Limb (tissue), 2 donors: ENCODE results near the gene NKTR.
"Not testable (repeated sequence)": the region's sequence is repeated elsewhere in the genome, so short reads cannot be mapped to it uniquely, and the experiment has no call there.

Experiments used
- DNase-seq, 2 donors: peaks; one replicate each; pipeline ENCODE4 v3.0.0-alpha.2; 2016; ENCODE audit errors: extremely low spot score in 2 of 2

NKTR gene

GRCh38 chr3:42595682-42596081 lies 4.8 kb upstream of the NKTR start:
- no peak for DNase-seq

- not testable (repeated sequence) for DNase-seq
Measured at GRCh38 chr3:42597098-42597497, 3.4 kb upstream of the NKTR start.

GRCh38 chr3:42600958-42601675 lies 631 bp downstream of the NKTR start:
- DNase-seq = peak in 1 of 2 donors; percentile 64

DNA sequence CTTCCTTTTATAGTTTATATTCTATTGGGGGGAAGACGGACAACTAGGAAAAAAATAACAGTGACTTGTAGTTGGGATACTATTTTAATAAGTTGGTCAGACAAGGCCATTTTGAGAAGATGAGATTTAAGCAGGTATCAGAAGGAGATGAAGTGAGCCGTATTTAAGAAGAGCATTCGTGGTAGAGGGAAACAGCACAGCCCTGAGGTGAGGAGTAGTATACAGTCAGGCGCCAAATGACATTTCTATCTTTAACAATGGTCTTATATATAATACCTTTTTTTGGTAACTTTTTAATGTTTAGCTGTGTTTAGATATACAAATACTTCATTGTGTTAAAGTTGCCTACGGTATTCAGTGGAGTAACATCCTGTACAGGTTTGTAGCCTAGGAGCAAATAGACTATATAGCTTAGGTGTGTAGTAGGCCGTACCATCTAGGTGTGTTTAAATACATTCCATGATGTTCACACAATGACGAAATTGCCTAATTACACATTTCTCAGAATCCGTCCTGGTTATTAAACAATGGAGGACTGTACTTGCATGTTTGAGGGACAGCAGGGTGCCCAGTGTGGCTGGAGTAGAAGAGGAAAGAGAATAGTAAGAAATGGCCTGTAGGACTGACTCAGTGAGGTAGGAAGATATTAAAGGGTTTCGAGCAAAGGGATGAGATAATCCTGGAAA lies 1.6 kb downstream of the NKTR start:
- no peak for DNase-seq

DNA sequence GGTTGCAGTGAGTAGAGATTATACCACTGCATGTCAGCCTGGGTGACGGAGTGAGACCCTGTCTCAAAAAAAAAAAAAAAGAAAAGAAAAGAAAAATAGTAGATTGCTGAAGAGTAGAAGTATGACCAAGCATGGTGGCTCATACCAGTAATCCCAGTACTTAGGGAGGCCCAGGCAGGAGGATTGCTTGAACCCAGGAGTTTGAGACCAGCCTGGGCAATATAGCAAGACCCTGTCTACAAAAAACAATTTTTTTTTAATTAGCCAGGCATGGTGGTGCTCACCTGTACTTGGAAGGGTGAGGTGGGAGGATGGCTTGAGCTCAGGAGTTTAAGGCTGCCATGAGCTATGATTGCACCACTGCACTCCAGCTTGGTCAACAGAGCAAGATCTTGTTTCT lies 2.5 kb downstream of the NKTR start:
- DNase-seq = no peak

DNA sequence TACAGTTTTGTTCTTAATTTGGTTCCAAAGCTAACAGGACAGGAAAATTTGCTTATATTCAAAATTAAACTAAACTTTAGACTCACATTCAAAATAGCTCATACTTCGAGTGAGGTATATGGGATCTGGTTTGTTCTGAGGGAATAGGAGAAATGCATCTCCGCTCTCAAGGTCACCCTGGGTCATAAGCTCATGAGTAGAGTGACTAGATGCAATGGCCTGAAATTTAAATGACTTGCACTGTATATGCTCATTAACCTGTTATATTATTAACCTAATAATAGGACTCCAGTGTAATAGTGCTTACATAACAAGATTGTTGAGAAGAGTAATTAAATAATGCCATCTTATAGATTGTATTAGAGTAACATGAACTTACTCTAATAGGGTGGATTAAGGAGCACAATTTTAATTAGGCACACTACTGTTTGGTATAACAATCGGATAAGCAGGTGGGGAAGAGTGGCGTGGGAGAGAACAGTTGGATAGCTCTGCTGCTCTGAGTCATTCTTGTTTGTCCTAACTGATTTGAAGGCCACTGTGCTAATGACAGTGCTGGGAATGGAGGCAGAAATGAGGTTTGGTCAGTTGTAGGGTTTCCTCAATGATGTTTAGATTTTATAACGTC lies 5.2 kb downstream of the NKTR start:
- DNase-seq = no peak

DNA sequence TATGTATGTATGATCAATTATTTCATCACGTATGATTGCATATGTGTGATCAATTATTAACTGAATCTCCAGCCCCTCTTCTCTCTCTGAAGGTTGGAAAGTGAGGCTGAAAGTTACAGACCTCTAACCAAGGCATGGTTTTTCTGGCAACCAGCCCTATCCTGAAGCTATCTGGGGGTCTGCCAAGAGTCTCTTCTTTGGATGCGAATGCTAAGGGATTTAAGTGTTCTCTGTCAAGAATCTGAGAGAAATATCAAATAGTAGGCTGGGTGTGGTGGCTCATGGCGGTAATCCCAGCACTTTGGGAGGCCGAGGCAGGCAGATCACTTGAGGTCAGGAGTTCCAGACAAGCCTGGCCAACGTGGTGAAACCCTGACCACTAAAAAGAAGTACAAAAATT lies 8.1 kb downstream of the NKTR start:
- DNase-seq = peak in 1 of 2 donors; percentile 41

DNA sequence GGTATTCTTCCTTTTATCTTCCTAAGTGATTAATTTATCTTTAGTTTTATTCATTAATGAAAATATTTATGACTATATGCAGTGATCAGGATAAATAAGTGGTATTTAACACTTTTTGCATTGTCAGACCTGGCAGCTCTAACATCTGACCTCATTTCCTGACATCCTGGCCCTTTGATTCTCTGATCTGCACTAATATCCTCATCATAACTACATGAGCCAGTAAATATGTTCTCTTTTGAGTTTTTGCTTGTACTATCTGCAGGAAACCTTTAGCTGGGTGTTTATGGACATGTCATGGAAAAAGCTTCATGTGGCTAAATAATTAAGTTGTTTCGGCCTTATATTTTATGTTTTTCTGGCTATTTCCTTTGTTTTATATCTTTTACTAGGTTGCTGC lies 10.5 kb downstream of the NKTR start:
- no peak for DNase-seq

- DNase-seq = no peak
Measured at GRCh38 chr3:42612217-42612616, 11.7 kb downstream of the NKTR start.

- DNase-seq = no peak
Measured at GRCh38 chr3:42612928-42613327, 12.4 kb downstream of the NKTR start.

GRCh38 chr3:42613462-42613861 lies 13.0 kb downstream of the NKTR start:
- no peak for DNase-seq

- peak in 1 of 2 donors; percentile 42 for DNase-seq
Measured at GRCh38 chr3:42631620-42632019, 31.1 kb downstream of the NKTR start.

GRCh38 chr3:42632146-42632545 lies 31.7 kb downstream of the NKTR start:
- DNase-seq = no peak

GRCh38 chr3:42633544-42633943 lies 33.1 kb downstream of the NKTR start:
- no peak for DNase-seq

- DNase-seq = no peak
Measured at GRCh38 chr3:42635111-42635510, 34.6 kb downstream of the NKTR start.

- DNase-seq = no peak
Measured at GRCh38 chr3:42637001-42637400, 36.5 kb downstream of the NKTR start.

DNA sequence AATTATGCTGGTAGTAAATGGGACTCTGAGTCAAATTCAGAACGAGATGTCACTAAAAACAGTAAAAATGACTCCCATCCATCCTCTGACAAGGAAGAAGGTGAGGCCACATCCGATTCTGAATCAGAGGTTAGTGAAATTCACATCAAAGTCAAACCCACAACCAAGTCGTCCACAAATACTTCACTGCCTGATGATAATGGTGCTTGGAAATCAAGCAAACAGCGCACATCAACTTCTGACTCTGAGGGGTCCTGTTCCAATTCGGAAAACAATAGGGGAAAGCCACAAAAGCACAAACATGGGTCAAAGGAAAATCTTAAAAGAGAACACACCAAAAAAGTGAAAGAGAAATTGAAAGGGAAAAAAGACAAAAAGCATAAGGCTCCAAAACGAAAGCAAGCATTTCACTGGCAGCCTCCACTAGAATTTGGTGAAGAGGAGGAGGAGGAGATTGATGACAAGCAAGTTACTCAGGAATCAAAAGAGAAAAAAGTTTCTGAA lies 37.9 kb downstream of the NKTR start:
- no peak for DNase-seq

DNA sequence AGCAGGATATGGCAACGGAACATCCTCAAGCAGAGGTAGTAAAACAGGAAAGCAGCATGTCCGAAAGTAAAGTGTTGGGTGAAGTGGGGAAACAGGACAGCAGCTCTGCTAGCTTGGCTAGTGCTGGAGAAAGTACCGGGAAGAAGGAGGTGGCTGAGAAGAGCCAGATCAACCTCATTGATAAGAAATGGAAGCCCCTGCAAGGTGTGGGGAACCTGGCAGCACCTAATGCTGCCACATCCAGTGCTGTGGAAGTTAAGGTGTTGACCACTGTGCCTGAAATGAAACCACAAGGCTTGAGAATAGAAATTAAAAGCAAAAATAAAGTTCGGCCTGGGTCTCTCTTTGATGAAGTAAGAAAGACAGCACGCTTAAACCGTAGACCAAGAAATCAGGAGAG lies 38.7 kb downstream of the NKTR start:
- DNase-seq = no peak

GRCh38 chr3:42640129-42640528 lies 39.6 kb downstream of the NKTR start:
- DNase-seq = no peak

DNA sequence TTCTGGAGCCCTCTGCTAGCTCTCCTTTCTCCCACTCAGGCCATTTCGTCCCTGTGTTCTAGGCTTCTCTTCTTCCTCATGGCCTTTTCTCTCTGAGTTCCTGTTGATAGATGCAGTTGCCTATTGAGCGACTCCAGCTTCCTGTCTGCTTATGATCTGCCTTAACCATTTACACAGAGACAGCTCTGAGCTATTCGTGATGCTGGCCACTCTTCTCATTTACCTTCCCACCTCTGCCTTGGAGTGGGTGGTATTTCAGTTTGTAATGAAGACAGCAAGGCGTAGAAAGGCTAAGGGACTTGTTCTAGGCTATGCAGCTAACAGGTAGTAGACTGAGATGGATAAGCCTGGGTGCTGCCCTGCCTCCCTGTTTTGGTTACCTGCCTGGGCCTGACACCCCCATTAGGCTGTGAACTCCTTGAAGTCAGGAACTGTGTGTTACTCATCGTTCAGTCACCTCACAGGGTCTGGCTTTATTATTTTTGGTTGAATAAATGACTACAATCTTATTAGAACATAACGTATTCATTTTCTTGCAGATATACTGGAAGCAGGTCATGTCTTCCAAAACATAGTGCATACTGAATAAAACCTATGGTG lies 40.4 kb downstream of the NKTR start:
- no peak for DNase-seq

GRCh38 chr3:42647821-42648459 lies 47.5 kb downstream of the NKTR start:
- no peak for DNase-seq

- DNase-seq = no peak
Measured at GRCh38 chr3:42649006-42649405, 48.5 kb downstream of the NKTR start.
